HG02678 (cell line): ENCODE results near the gene ATP5F1E.
"Not testable (repeated sequence)": the region's sequence is repeated elsewhere in the genome, so short reads cannot be mapped to it uniquely, and the experiment has no call there.

ENCODE experiments used
- ATAC-seq: cut with Tn5 transposase; IDR thresholded peaks from one replicate; pipeline ENCODE4 v1.9.1; 2021; ENCODE audit warnings: mild to moderate bottlenecking, moderate library complexity; ENCODE audit not compliant: unreplicated experiment

Gene ATP5F1E

DNA sequence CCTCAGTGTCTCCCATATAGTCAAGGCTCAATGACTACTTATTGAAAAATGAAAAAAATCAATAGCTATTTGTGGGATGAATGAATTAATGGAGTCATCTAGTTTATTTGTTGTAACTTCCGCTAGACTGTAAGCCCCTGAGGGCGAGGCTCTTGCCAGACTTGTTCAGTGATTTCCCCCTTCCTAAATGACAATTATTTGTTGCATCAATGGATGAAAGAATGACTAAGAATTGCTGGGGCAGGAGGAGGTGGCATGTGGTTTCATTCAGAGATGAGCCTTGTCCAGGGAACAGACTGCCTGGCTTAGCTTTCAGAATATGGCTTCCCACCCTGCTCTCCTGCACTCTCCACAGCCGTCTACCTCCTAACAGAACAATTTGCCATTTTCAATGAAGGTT lies 11.6 kb upstream of the ATP5F1E start:
- no peak for ATAC-seq

DNA sequence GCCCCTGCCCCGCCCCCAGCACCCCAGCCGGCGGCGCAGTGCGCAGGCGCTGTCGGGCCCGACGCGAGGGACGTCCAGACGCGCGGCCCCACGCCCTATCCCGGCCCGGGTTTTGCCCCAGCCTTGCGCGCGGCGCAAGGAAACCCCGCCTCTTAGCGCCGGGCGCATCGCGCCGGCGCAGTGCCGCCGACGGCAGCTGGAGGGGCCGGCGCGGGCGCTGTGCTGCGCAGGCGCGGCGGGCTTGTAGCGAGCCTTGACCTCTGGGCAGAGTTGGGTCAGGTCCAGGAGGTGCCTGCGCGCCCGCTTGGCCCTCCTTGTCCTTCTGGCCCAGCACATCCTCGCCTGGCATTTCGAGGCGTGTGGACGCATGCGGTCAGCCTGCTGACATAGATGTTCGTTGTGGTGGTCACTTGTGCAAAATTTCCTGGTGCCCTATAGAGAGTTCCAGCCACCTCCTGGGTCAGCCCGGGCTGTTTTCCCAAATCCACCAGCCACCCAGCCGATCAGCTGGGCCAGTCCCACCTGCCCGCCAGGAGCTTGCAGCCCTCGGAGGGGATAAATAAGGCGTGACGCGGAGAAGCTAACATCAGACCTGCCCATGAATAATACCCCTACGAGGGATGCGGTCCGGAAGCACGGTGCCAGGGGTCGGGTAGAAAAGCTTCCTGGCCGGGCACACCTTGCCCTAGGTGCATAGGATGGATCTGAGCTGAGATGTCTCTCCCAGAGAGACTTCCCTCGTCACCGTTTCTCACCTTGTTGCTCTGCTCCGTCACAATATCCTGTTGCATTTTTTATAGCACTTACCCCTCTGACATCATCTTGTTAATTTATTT lies 10.9 kb upstream of the ATP5F1E start:
- peak; percentile 92 for ATAC-seq

- peak; percentile 30 for ATAC-seq
These were observed 10.1 kb upstream of the ATP5F1E start, which contains the start of gene PRELID3B for GRCh38 chr20:59042151-59042795. Gene PRELID3B, minus strand, starts transcription at chr20:59042786. Its CDS starts 56 bp downstream, at chr20:59042730.

DNA sequence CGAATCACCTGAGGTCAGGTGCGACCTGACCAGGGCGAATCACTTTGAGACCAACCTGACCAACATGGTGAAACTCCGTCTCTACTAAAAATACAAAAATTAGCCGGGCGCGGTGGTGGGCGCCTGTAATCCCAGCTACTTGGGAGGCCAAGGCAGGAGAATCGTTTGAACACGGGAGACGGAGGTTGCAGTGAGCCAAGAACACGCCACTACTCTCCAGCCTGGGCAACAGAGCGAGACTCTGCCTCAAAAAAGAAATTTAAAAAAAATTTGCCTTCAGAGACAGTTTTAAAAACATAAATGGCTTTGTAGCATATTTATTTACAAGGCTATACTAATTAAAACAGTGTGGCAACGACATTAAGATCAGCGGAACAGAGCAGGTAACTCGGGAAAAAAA lies 9.4 kb upstream of the ATP5F1E start:
- ATAC-seq = not testable (repeated sequence)

- ATAC-seq = no peak
These were observed 8.5 kb upstream of the ATP5F1E start for GRCh38 chr20:59040667-59041066.

DNA sequence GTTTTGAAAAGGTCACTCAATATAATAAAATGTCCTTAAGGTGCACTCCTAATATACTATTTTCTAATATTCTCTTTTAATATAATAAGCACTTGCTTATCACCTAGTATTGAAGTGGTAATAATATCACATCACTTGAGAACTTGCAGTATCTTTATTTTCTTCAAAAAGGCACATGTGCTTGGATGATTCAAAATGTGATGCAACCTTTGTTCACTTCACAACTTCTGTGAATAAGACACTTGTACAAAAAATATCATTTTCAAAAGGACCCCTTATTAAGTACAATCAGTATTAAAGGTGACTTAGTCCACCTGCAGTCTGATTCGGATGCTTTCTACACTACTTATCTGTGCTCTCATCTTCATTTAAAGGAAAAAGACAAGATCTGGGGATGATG lies 7.1 kb upstream of the ATP5F1E start:
- no peak for ATAC-seq

DNA sequence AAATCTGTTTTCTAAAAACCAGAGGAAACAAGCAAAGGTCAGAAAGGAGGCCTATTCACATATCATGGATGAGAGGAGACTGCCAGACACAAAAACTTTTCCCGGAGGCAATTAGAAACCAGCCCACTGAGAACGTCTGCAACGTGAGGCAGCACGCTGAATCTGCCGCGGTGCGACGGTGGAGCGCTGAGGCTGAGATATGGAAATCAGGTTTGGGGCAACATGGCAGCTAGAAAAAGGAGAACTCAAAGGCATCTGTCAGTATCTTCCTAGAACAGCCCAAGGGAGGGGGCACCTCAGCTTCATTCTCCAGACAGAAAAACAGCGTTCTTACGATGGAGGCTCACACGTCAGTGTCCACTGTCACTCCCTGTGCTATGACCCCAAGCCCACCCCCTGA lies 5.3 kb upstream of the ATP5F1E start:
- no peak for ATAC-seq

DNA sequence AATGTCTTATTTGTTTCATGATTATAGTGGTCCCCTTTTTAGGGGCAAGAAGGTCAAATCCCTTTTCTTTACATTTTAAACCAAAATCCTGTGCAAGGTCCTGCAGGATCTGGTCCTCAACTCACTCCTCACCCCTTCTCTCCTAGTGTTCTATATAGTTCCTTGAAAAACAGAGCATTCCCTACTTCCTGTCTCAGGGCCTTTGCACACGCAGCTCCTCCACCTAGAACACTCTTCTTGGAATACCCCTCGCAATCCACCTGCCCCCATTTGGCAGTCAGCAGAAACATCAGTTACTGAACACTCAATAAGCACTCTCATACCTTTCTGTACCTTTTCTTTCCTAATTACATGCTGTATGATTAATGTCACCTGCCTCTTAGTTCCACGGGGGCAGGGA lies 3.2 kb upstream of the ATP5F1E start:
- ATAC-seq = no peak

- no peak for ATAC-seq
These were observed 1.6 kb upstream of the ATP5F1E start for GRCh38 chr20:59033616-59034165.

- ATAC-seq = no peak
These were observed 958 bp upstream of the ATP5F1E start for GRCh38 chr20:59033093-59033492.

DNA sequence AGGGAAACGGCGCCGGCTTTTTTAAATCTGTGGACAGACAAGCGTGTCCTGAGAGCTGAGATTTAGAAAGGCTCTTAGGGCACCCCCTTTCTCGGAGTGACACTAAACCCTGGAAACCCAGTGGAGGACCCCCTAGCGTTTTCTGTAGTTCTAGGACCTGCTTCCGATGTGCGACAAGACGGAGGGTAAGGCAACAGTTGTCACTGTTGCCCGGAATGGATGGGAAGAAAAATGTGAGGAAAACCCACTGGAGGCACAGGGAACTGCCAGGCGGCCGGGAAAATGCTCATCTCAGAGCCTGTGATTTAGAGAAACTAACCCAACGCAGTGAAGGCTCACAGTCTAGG lies 551 bp upstream of the ATP5F1E start:
- ATAC-seq = no peak

GRCh38 chr20:59031564-59032022 lies 542 bp downstream of the ATP5F1E start:
- no peak for ATAC-seq

DNA sequence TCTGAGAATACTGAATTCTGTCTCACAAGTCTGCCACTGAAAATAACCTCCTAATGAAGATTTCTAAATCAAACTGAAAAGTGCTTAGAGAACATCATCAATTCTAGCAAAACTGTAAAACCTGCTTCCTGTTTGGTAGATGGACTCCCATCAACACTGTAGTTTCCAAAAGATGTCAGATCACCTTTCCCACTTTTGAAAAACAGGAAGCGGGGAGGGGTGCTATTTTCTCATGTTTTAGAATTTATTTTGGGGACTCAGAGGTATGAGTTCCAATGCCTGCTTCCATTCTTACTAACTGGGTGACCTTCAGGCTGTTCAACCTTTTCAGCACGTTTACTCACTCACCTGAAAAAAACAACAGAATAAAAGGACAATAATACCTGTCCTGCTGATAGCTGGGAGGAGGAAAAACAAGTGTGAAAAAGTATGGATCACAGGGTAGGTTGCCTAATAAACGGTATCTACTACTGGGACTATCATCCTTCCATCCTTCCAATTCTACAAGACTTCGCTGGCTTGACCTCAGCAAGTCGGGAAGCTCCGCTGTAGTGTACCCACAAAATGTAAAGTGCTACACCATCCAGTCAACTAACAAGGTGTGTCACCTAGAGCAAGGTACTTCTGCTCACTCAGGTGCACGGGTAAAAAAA lies 1.1 kb downstream of the ATP5F1E start:
- ATAC-seq = no peak

GRCh38 chr20:59028812-59029211 lies 3.3 kb downstream of the ATP5F1E start:
- no peak for ATAC-seq

DNA sequence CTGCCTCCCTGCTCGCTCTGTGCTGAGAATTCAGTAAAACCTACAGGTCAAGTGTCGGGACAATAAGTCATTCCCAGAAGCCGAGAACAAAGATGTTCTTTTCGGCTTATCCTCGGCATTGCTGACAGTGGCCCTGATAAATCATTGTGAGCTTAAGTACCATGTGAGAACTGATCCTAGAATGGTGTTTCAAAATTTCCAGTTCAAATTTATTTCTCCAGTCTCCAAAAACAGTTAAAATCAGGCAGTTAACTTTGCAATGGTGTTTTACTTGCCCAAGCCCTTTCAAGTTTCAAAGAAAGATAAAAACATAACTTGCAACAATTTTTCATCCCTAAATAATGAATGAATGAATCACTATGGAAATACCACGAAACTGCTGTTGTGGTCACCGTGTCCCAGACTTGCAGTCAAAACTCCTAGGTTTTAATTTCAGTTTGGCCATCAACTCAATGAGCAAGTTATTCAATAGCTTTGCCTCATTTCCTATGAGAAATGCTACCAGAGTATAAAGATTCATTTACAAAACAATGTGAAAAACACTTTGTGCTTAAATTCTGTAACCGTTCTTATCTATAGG lies 4.3 kb downstream of the ATP5F1E start:
- no peak for ATAC-seq

DNA sequence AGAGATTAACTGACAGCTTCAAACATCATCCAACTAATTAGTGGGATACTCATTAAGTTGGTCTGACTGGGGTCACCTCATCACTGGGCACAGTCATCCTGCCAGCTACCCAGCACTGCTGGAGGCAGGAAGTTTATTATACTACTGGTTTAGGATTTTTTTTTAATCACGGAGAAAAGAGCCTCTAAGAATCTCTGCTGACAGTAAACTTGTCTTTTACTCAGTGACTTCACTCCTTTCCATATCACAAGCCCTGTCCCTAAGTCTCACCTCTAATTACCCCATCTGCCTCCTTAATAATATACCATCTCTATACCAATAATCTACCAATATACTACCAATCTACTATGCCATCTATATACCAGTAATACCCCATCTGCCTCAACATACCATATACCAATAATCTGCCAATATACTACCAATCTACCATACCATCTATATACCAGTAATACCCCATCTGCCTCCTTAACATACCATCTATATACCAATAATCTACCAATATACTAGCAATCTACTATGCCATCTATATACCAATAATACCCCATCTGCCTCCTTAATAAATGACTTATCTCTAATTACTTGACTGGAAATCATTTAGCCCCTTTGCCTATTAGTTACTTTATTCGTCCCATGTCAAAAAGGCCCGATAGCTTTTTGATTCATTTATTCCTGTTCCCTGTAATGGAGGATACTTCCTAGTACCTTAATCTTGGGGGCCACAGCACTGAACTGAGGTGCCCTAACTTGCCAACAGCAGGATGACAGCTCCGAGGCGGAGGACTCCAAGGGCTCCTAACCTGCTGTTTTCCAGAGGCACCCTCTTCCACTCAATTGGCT lies 5.0 kb downstream of the ATP5F1E start:
- no peak for ATAC-seq

GRCh38 chr20:59025511-59025910 lies 6.6 kb downstream of the ATP5F1E start:
- ATAC-seq = no peak

- ATAC-seq = no peak
These were observed 7.0 kb downstream of the ATP5F1E start for GRCh38 chr20:59025086-59025485.

- no peak for ATAC-seq
These were observed 8.0 kb downstream of the ATP5F1E start for GRCh38 chr20:59024111-59024530.

- ATAC-seq = no peak
These were observed 8.5 kb downstream of the ATP5F1E start for GRCh38 chr20:59023616-59024015.
